Measurements from ENCODE around the gene SMYD4.

SMYD4 gene

GRCh38 chr17:1732241-1732832 lies 97.4 kb downstream of the SMYD4 start:
- DNase-seq (ENCODE audit: low read depth, low spot score): no peak

GRCh38 chr17:1731194-1731506 lies 98.6 kb downstream of the SMYD4 start:
- DNase-seq (ENCODE audit: low read depth, low spot score): no peak

GRCh38 chr17:1730326-1731193 lies 99.1 kb downstream of the SMYD4 start:
- DNase-seq (ENCODE audit: low read depth, low spot score): no peak

- DNase-seq (ENCODE audit: low read depth, low spot score): no peak
Measured at GRCh38 chr17:1729966-1730325, 99.8 kb downstream of the SMYD4 start.

All from activated naive CD8-positive, alpha-beta T cell treated with anti-CD3 and anti-CD28 coated beads, Interleukin-2, amount 50 U/mL, for 16 hours (primary cell).